GM11168 (cell line): ENCODE results near the gene TPM2.
"Not testable (repeated sequence)": the region's sequence is repeated elsewhere in the genome, so short reads cannot be mapped to it uniquely, and the experiment has no call there.

ENCODE experiments used
- in situ Hi-C: fragments of 300-500 bp; cut with MboI; formaldehyde crosslinking; loops from one replicate; pipeline ENCODE4 v1.12.0; 2022; ENCODE audit warnings: low sequenced_read_pairs; ENCODE audit not compliant: unreplicated experiment

TPM2 gene

GRCh38 chr9:35638751-35639150 is 51.0 kb downstream of the TPM2 start:
- in situ Hi-C loops, result not testable (repeated sequence)

GRCh38 chr9:35637427-35637955 is 52.2 kb downstream of the TPM2 start:
- in situ Hi-C loops, result not testable (repeated sequence)

GRCh38 chr9:35636877-35637246 is 52.9 kb downstream of the TPM2 start:
- in situ Hi-C loops, result not testable (repeated sequence)

- in situ Hi-C loops, result no loop called here
These were observed 53.4 kb downstream of the TPM2 start for GRCh38 chr9:35636135-35636876.

GRCh38 chr9:35635730-35636129 is 54.0 kb downstream of the TPM2 start:
- in situ Hi-C loops, result no loop called here
